DLD1 (cell line): ENCODE data around the gene BRD7.

Experiments used
- in situ Hi-C: cut with HindIII; loops from 2 replicates; pipeline ENCODE4 v1.10.0; 2017; ENCODE audit warnings: low sequenced_read_pairs

Gene BRD7

GRCh38 chr16:50305441-50306061, 63.2 kb downstream of the BRD7 start:
- in situ Hi-C loops = no loop called here

GRCh38 chr16:50304467-50305440, 64.0 kb downstream of the BRD7 start:
- in situ Hi-C loops = no loop called here

DNA sequence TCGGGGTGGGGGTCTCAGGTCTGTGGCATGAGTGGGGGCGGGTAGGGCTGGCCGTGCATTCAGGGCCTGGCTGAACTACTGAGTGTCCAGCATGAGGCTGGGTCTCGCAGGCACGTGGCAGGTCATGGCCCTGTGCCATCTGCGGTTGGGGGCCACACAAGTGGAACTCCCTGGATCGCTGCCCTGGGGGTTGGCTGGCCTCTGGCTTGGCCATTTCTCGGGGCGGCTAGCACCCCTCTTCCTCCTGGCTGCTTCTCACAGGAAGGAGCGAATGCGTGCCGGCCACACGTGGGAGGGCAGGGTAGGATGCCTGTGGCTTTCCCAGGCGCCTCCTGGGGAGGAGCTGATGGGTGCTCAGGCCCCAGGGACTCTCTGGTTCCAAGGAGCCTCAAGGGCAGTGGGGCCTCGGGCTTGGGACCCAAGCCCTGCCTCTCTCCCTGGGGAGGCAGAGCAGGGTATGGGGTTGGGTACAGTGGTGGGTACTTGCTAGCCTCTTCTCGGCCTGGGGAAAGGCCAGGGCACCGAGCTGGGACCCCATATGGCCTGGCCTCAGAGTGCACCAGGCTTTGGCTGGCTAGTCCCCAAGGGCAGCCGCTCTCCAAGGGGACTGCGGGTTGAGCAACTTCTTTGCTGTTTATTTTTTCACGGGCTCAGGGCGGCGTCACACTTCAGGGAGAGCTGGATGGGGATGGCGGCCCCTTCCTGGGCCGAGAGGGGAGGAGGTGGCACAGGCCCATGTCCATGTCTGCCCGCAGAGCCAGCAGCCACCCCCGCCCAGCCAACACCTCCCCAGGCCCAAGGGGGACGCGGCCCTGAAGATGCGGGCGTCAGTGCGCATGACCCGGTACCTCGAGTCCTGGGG, 65.0 kb downstream of the BRD7 start:
- in situ Hi-C loops = no loop called here

GRCh38 chr16:50303041-50303604, 65.7 kb downstream of the BRD7 start:
- in situ Hi-C loops = no loop called here

- in situ Hi-C loops = no loop called here
Measured at GRCh38 chr16:50302472-50303005, 66.2 kb downstream of the BRD7 start.

DNA sequence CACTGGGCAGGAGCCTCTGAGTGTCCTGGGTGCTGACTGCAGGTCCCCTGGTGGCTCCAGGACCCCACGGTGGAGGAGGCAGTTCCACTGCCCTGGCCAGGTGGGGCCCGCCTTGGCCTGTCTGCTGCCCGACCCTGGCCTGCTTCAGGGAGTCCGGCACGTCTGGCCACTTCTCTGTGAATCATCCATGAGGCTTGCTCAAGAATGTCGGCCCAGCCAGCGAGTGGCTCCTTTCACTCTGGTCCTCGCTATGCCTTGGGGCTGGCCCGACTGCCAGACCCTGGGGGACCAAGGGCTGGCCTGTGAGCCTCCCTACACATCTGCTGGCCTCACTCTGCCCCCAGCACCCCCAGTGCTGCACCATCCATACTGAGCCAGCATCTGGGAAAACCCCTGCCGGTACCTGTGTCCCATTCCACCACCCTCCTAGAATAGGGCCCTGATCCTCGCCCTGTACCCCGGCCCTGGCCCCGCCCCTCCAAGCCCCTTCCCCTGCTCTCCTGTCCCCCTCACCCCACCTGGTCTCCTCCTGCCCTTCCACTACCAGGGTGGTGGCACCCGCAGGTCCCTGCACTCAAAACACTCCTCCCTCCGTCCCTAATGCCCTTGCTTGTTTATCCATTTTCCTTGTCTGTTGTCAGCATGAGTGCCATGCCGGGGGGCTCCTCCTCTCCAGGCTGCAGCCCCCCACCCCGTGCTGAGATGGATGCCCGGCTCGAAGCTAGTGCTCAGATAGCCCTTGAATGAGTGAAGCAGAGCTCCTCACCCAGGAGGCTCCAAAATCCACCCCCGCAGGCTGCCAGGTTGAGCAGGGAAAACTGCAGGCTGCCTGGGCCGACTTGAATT, 66.9 kb downstream of the BRD7 start:
- in situ Hi-C loops = no loop called here

GRCh38 chr16:50300942-50301625, 67.7 kb downstream of the BRD7 start:
- in situ Hi-C loops = no loop called here

- in situ Hi-C loops = no loop called here
Measured at GRCh38 chr16:50299508-50300105, 69.2 kb downstream of the BRD7 start.

- in situ Hi-C loops = no loop called here
Measured at GRCh38 chr16:50298591-50299507, 69.9 kb downstream of the BRD7 start.

- in situ Hi-C loops = no loop called here
Measured at GRCh38 chr16:50298075-50298460, 70.7 kb downstream of the BRD7 start.

DNA sequence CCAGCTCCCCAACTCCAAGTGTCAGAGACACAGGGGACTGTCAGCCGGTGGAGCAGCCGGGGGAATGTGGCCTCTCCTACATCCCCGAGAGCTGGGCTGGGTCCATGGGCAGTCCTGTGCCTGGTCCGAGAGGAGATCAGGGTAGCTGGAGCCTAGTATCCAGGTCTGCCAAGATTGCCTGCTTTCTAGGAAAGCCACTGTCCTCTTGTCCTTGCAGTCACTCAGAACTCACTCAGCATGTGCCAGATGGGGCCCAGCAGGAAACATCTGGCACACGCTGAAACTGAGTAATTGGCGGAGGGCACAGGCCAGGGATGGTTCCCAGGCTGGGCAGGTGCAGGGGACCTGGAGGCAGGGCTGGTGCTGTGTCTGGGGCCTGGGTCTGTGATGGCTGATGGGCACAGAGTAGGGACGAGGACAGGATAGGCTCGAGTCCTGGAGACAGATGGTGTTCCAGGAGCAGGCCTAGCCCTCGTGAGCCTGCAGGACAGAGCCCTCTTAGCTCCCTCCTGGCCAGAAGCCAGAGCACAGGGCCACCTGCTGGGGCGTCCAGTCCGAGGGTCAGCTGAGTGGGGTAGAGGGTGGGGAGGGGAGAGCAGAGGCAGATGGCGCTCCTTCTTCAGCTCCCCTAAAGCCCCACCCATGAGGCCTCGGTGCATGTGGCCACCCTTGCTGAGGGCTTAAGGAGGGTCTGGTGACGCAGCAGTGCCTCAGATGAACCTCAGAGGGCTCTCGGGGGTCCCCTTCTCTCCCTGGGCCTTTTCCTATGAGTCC, 71.3 kb downstream of the BRD7 start:
- in situ Hi-C loops = no loop called here

GRCh38 chr16:50296807-50297206, 72.0 kb downstream of the BRD7 start:
- in situ Hi-C loops = no loop called here

DNA sequence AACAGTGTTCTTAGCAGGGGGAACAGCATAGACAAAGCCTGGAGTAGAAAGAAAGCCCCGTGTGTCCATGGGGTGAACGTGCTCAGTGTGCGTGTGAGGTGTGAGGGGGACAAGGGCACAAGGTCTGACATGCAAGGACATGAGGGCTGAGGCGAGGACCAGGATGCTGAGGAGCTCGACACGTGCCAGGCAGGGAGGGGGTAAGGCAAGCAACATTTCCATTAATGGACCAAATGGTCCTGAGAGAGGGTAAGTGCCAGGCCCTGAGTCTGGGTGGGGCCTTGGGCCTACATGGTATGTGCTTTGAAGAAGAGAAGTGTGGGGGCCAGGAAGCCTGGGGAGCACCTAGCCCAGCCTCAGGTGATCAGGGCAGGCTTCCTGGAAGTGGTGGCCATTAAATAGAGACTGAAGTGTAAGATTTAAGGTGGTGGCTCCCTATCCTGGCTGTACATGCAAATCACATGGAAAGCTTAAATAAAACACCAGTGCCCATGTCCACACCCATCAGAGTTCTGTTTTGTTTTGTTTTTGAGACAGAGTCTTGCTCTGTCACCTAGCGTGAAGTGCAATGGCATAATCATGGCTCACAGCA, 73.2 kb downstream of the BRD7 start:
- in situ Hi-C loops = no loop called here

- in situ Hi-C loops = no loop called here
Measured at GRCh38 chr16:50294955-50295354, 73.8 kb downstream of the BRD7 start.

GRCh38 chr16:50293994-50294855, 74.6 kb downstream of the BRD7 start:
- in situ Hi-C loops = no loop called here
